ENCODE data around the gene CREB3L2.
"Not testable (repeated sequence)": the region's sequence is repeated elsewhere in the genome, so short reads cannot be mapped to it uniquely, and the experiment has no call there.

Gene CREB3L2

DNA sequence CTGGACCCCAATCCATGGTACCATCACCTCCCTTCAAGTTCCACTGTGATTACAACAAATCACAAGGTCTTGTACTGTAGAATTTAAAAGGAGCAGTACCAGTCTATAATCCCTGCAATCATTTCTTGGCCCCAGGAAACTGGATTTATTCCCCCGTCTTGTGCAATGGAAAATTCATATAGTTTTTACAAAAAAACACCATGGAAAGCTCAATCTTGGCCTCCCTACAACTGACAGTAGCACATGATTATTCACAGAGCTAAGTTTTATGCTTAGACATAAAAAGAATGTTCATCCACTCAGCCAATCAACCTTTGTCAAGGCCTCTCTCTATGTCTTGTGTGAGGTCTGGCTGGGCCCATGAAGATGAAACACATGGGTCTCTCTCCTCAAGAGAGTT is 165.3 kb downstream of the CREB3L2 start:
- DNase-seq (ENCODE audit: low spot score), result no peak

- DNase-seq (ENCODE audit: low spot score), result no peak
Measured at GRCh38 chr7:137836113-137836509, 165.8 kb downstream of the CREB3L2 start.

DNA sequence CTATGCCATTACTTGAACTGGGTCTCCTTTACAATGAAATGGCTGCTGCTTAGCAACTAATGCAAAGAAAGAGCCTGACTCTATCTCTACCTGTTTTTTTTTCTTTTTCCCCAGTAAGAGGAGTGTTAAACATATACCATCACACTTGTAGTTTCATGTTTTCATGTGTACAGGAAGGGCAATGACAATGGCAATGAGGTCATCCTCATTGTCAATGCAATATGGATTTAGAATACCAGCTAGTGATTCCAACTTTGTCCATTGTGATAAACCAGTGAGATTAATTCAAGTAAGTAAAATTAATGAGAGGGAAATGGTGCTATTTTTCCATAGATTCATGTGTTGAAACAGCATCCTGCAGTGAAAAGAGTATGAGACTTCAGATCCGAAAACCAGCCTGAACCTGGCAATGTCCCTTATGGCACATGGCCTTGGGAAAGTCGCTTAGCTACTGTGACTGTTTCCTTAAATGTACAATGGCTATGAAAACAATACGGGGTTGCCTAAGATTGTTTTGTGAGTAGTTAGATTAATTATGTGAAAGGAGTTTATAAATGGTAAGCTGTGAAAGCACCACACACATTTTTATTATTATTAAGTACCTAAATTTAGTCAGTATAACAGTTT is 166.3 kb downstream of the CREB3L2 start:
- no peak for DNase-seq (ENCODE audit: low spot score)

DNA sequence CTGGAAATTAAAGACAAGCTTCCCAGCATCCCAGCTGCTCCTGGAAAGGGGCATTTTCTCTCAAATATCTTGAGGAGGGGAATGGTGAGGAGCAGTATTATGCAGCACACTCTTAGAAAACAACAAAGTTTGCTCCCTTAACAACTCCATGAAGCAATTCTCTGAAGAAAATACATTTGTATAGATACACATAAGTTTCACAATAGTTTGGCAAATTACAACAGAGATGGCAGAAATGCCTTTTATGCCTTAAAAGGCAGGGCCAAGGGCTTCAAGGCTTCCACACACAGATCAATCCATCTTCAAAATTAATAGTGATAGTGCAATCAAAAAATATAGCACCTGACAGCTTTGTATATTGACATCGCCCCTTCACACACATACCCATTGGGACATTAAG is 167.3 kb downstream of the CREB3L2 start:
- no peak for DNase-seq (ENCODE audit: low spot score)

- DNase-seq (ENCODE audit: low spot score), result not testable (repeated sequence)
Measured at GRCh38 chr7:137832990-137833389, 168.9 kb downstream of the CREB3L2 start.

DNA sequence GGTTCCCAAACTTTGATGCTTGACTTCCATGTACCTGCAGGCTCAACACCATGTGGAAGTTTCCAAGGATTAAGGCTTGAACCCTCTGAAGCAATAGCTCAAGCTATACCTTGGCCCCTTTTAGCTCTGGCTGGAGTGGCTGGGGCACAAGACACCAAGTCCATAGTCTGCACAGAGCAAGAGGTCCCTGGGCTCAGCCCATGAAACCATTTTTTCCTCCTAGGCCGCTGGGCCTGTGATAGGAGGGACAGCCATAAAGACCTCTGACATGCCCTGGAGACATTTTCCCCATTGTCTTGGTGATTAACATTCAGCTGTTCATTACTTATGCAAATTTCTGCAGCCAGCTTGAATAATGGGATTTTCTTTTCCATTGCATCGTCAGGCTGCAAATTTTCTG is 169.5 kb downstream of the CREB3L2 start:
- DNase-seq (ENCODE audit: low spot score), result no peak

DNA sequence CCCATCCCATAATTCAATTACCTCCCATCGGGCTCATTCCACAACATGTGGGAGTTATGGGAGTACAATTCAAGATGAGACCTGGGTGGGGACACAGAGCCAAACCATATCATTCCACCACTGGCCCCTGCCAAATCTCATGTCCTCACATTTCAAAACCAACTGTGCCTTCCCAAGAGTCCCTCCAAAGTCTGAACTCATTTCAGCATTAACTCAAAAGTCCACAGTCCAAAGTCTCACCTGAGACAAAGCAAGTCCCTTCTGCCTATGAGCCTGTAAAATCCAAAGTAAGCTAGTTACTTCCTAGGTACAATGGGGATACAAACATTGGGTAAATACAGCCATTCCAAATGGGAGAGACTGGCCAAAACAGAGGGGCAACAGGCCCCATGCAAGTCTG is 170.3 kb downstream of the CREB3L2 start:
- DNase-seq (ENCODE audit: low spot score), result not testable (repeated sequence)

DNA sequence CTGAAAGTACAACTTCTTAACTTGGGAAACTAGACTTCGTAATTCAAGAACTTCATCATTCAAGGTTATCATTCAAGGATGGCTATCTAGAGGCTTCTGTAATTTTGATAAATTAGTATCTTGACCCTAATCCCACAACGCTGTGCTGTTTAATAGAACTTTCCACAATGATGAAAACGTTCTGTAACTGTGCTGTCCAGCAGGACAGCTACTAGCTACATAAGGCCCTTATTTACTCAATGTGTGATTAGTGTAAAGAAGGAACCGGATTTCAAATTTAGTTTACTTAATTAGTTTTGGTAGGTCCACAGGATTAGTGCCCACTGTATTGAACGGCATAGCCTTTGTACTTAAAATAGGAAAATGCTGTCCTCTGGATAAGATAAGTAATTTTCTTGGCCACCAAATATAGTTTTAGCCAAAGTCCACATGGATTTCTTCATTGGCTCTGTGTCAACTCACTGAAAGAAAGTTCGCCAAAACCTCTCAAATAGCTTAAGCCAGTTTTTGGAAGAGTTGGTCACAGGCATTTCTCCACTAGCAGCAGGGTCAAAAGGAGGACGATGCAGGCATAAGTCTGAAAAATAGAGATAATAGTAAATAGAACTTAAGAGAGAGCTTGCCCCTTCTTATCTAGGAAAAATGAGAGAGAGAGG is 172.4 kb downstream of the CREB3L2 start:
- no peak for DNase-seq (ENCODE audit: low spot score)

GRCh38 chr7:137828456-137828855 is 173.4 kb downstream of the CREB3L2 start:
- DNase-seq (ENCODE audit: low spot score), result no peak

DNA sequence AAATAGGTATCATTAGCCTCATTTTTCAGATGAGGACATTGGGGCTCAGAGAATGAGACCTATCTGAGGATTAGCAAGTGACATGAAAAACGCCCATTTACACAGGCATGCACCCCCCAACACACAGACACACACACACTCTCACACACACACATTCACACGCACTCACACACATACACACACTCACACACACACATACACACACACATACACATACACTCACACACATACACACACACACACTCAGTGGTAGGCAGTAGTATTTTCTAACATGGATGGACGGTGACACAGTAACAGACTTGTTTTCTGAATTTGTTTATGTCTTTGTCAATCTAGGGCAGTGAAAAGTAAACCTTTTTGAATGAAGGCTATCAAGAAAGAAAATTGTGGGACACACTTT is 176.4 kb downstream of the CREB3L2 start:
- no peak for DNase-seq (ENCODE audit: low spot score)

All from globus pallidus (tissue), 1 donor.